Mucosa of stomach (tissue), 1 donor: ENCODE data around the gene ZCCHC4.

ENCODE experiments used
- H3K27me3 ChIP-seq: one replicate; pipeline ENCODE4 v1.7.0; 2013; ENCODE audit warnings: mild to moderate bottlenecking, low read length; ENCODE audit not compliant: control insufficient read depth, insufficient read depth
- H3K36me3 ChIP-seq: one replicate; pipeline ENCODE4 v1.7.0; 2013; ENCODE audit warnings: low read length; ENCODE audit not compliant: control insufficient read depth, insufficient read depth
- H3K4me1 ChIP-seq: one replicate; pipeline ENCODE4 v1.7.0; 2013; ENCODE audit warnings: mild to moderate bottlenecking, low read length; ENCODE audit not compliant: control insufficient read depth, insufficient read depth
- H3K4me3 ChIP-seq: one replicate; pipeline ENCODE4 v1.7.0; 2013; ENCODE audit warnings: low read length
- H3K9ac ChIP-seq: one replicate; pipeline ENCODE4 v1.7.0; 2013; ENCODE audit warnings: mild to moderate bottlenecking, low read length, moderate library complexity
- H3K9me3 ChIP-seq: one replicate; pipeline ENCODE4 v1.7.0; 2013; ENCODE audit warnings: mild to moderate bottlenecking, low read length, moderate library complexity; ENCODE audit not compliant: control insufficient read depth
- donor health status: Pancreatic carcinoma.

The ZCCHC4 gene

DNA sequence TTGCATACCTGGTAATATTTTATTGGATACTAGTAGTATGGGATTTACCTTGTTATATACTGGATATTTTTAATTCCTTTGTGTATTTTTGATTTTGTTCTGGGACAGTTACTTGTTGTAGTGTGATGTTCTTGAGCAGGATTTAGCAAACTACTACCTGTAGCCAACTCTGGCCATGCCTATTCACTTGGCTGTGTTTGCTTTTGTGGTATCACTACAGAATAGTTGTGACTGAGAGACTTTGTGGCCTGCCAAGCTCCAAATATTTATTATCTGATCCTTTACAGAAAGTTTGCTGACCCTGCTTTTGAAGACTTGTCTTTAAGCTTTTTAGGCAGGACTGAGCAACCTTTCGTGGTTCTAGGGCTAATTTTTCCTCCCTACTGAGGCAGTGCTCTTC lies 17.8 kb downstream of the ZCCHC4 start:
- peak overlapping the region; percentile 56 for H3K9ac ChIP-seq

DNA sequence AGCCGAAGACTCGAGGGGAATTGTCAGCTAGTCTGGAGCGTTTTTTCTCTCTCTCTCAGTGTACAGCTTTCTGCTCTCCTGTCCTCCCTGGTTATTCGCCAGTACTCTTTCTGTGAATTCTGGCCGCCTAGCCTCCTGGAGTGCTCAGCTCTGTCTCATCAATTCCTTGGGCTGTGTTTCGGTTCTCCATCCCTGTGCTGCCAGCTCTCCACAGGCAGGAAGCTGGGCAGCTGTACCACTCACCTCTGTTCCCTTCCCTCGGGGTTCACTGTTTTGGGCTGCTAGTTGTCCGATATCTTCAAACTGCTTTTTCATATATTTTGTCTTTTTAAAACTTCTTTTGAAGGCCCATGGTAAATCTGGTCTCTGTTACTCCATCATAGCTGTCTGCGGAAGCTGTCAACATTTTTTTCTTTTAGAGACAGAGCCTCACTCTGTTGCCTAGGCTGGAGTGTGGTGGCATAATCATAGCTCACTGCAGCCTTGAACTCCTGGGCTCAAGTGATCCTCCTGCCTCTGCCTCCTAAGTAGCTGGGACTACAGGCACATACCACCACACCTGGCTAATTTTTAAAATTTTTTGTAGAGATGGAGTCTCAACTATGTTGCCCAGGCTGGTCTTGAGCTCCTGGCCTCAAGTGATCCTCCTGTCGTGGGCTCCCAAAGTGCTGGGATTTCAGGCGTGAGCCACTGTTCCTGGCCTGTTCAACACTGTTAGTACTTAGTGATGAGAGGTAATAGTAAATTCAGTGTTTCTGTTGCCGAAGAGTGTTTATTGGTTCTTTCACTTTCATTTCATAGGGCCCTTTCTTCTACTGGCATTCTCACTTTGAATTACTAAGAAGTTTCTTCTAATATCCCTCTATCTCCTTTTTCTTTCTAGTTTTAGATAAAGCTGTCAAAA lies 18.6 kb downstream of the ZCCHC4 start:
- no peaks in the 10 kb centered on the region for H3K27me3 ChIP-seq
- H3K4me1 ChIP-seq = peaks cover 8% of the 10 kb centered on the region
- peak overlapping the region; percentile 56 for H3K9ac ChIP-seq
- H3K4me3 ChIP-seq = peak overlapping the region; percentile 21
- no peaks in the 10 kb centered on the region for H3K9me3 ChIP-seq
- no peaks in the 10 kb centered on the region for H3K36me3 ChIP-seq

More for the DNA sequence above, 17.8 kb downstream of the ZCCHC4 start:
- H3K4me1 ChIP-seq = peaks cover 8% of the 10 kb centered on the region
- H3K9me3 ChIP-seq = no peaks in the 10 kb centered on the region
- no peaks in the 10 kb centered on the region for H3K36me3 ChIP-seq
- no peaks in the 10 kb centered on the region for H3K27me3 ChIP-seq
- H3K4me3 ChIP-seq = no peak overlapping the region

- H3K9ac ChIP-seq = no peak overlapping the region
- H3K4me3 ChIP-seq = no peak overlapping the region
- H3K27me3 ChIP-seq = no peaks in the 10 kb centered on the region
- no peaks in the 10 kb centered on the region for H3K36me3 ChIP-seq
- no peaks in the 10 kb centered on the region for H3K9me3 ChIP-seq
- no peaks in the 10 kb centered on the region for H3K4me1 ChIP-seq
Observed at GRCh38 chr4:25343671-25344070, 31.1 kb downstream of the ZCCHC4 start.

- H3K27me3 ChIP-seq = no peaks in the 10 kb centered on the region
- H3K36me3 ChIP-seq = no peaks in the 10 kb centered on the region
- H3K4me1 ChIP-seq = peaks cover 9% of the 10 kb centered on the region
- H3K4me3 ChIP-seq = no peak overlapping the region
- H3K9ac ChIP-seq = no peak overlapping the region
- no peaks in the 10 kb centered on the region for H3K9me3 ChIP-seq
Observed at GRCh38 chr4:25345744-25346143, 33.2 kb downstream of the ZCCHC4 start.

DNA sequence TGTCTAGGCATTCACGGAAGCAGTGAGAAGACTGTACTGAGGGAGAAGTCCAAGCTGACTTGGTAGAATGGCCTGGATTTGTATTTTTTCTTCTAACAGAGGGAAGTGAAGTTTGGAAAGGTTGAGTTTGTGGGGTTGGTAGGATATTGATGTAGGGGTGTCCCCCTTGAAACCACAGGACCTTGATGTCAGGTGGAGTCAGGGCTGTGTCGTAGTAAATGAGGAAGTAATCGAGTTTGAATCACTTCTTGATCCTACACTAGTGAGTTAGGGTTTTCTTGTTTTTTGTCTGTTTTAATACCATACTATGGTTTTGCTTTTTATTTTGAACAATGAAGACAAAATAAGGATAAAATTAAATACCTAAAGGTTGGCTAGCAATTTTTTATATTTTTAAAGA lies 34.3 kb downstream of the ZCCHC4 start:
- Histone ChIP-seq H3K9me3 (no peaks in the 10 kb centered on the region), H3K27me3 (no peaks in the 10 kb centered on the region), H3K36me3 (no peaks in the 10 kb centered on the region), H3K4me1 (peaks cover 9% of the 10 kb centered on the region), H3K9ac (no peak overlapping the region), H3K4me3 (no peak overlapping the region)

- H3K4me3 ChIP-seq = no peak overlapping the region
- H3K9ac ChIP-seq = no peak overlapping the region
- no peaks in the 10 kb centered on the region for H3K27me3 ChIP-seq
- no peaks in the 10 kb centered on the region for H3K36me3 ChIP-seq
- H3K9me3 ChIP-seq = no peaks in the 10 kb centered on the region
- H3K4me1 ChIP-seq = peaks cover 9% of the 10 kb centered on the region
Observed at GRCh38 chr4:25347473-25347872, 34.9 kb downstream of the ZCCHC4 start.

- Histone ChIP-seq H3K4me3 (no peak overlapping the region), H3K9ac (no peak overlapping the region), H3K36me3 (no peaks in the 10 kb centered on the region), H3K9me3 (no peaks in the 10 kb centered on the region), H3K4me1 (peaks cover 9% of the 10 kb centered on the region), H3K27me3 (no peaks in the 10 kb centered on the region)
Observed at GRCh38 chr4:25347971-25348370, 35.4 kb downstream of the ZCCHC4 start.

- Histone ChIP-seq H3K9ac (no peak overlapping the region), H3K4me3 (no peak overlapping the region), H3K36me3 (no peaks in the 10 kb centered on the region), H3K27me3 (no peaks in the 10 kb centered on the region), H3K9me3 (no peaks in the 10 kb centered on the region), H3K4me1 (peaks cover 9% of the 10 kb centered on the region)
Observed at GRCh38 chr4:25350561-25350960, 38.0 kb downstream of the ZCCHC4 start.

GRCh38 chr4:25351777-25352416 lies 39.3 kb downstream of the ZCCHC4 start:
- peaks cover 9% of the 10 kb centered on the region for H3K4me1 ChIP-seq
- H3K9ac ChIP-seq = no peak overlapping the region
- H3K4me3 ChIP-seq = no peak overlapping the region
- H3K9me3 ChIP-seq = no peaks in the 10 kb centered on the region
- no peaks in the 10 kb centered on the region for H3K27me3 ChIP-seq
- H3K36me3 ChIP-seq = no peaks in the 10 kb centered on the region

- Histone ChIP-seq H3K9ac (no peak overlapping the region), H3K9me3 (no peaks in the 10 kb centered on the region), H3K36me3 (no peaks in the 10 kb centered on the region), H3K4me3 (no peak overlapping the region), H3K27me3 (no peaks in the 10 kb centered on the region), H3K4me1 (no peaks in the 10 kb centered on the region)
Observed at GRCh38 chr4:25356068-25356467, 43.5 kb downstream of the ZCCHC4 start.

GRCh38 chr4:25358515-25359275 lies 46.1 kb downstream of the ZCCHC4 start:
- Histone ChIP-seq H3K36me3 (no peaks in the 10 kb centered on the region), H3K9me3 (no peaks in the 10 kb centered on the region), H3K4me3 (no peak overlapping the region), H3K27me3 (no peaks in the 10 kb centered on the region), H3K9ac (no peak overlapping the region), H3K4me1 (no peaks in the 10 kb centered on the region)

- Histone ChIP-seq H3K9me3 (no peaks in the 10 kb centered on the region), H3K4me1 (no peaks in the 10 kb centered on the region), H3K4me3 (no peak overlapping the region), H3K36me3 (no peaks in the 10 kb centered on the region), H3K27me3 (no peaks in the 10 kb centered on the region), H3K9ac (no peak overlapping the region)
Observed at GRCh38 chr4:25361253-25361652, 48.7 kb downstream of the ZCCHC4 start.
